Keratinocyte (primary cell): ENCODE data around the gene INTS14. TPM values are rescaled to one million over a fixed set of nuclear protein-coding genes. Genes with fewer than 3 reads are reported as not detected.
A peak's percentile ranks its signal among the peaks of the same experiment; 100 is the strongest.

Experiments
- DNase-seq: peaks from one replicate; pipeline ENCODE4 v3.0.0-alpha.2; 2011; ENCODE audit warnings: low read depth, missing footprints, low spot score
- FAIRE-seq: peaks from 2 replicates; lab custom pipeline; 2011; peaks lifted over from hg19 to GRCh38; lab: Jason Lieb, UNC
- H2AFZ ChIP-seq: 2 replicates; pipeline ENCODE4 v1.6.0; 2012; ENCODE audit warnings: low read length, control low read depth, inconsistent platforms; ENCODE audit not compliant: control insufficient read depth
- H3K27ac ChIP-seq: 2 replicates; pipeline ENCODE4 v1.5.1; 2011; ENCODE audit warnings: low read length; ENCODE audit not compliant: control insufficient read depth, insufficient read depth
- H3K27me3 ChIP-seq: 3 replicates; pipeline ENCODE4 v1.6.0; 2011; ENCODE audit warnings: low read length; ENCODE audit not compliant: control insufficient read depth, insufficient read depth; ENCODE audit errors: extremely low read depth
- H3K36me3 ChIP-seq, 2 experiments: 2 replicates in 1 of 2; 3 replicates in 1 of 2; pipeline ENCODE4 v1.5.1; 2011; ENCODE audit warnings: low read length in 2 of 2, mild to moderate bottlenecking in 1 of 2; ENCODE audit not compliant: control insufficient read depth in 2 of 2, insufficient read depth in 2 of 2; ENCODE audit errors: extremely low read depth in 1 of 2
- H3K4me1 ChIP-seq: 3 replicates; pipeline ENCODE4 v1.5.1; 2011; ENCODE audit warnings: low read length; ENCODE audit not compliant: control insufficient read depth, insufficient read depth; ENCODE audit errors: extremely low read depth
- H3K4me2 ChIP-seq: 3 replicates; pipeline ENCODE4 v1.6.0; 2011; ENCODE audit warnings: low read depth, low read length; ENCODE audit not compliant: control insufficient read depth, insufficient read depth; ENCODE audit errors: extremely low read depth
- H3K4me3 ChIP-seq, 3 experiments: fragments of 200-600 bp in 1 of 3; sonication (generic) in 1 of 3; 2 replicates in 2 of 3; 3 replicates in 1 of 3; pipeline ENCODE4 v1.5.1; 2011 to 2016; ENCODE audit warnings: low read length in 3 of 3, mild to moderate bottlenecking in 3 of 3, control low read depth in 2 of 3, inconsistent platforms in 1 of 3, low read depth in 1 of 3, mixed read lengths in 1 of 3, mixed run types in 1 of 3, moderate library complexity in 1 of 3; ENCODE audit not compliant: control insufficient read depth in 2 of 3, insufficient read depth in 2 of 3; ENCODE audit errors: extremely low read depth in 1 of 3
- H3K79me2 ChIP-seq: 2 replicates; pipeline ENCODE4 v1.6.0; 2012; ENCODE audit warnings: low read length; ENCODE audit not compliant: control insufficient read depth, insufficient read depth
- H3K9ac ChIP-seq: 3 replicates; pipeline ENCODE4 v1.6.0; 2011; ENCODE audit warnings: low read length; ENCODE audit not compliant: control insufficient read depth, insufficient read depth; ENCODE audit errors: extremely low read depth
- H3K9me1 ChIP-seq: 3 replicates; pipeline ENCODE4 v1.6.0; 2011; ENCODE audit warnings: low read length; ENCODE audit not compliant: control insufficient read depth, insufficient read depth; ENCODE audit errors: extremely low read depth
- H3K9me3 ChIP-seq: 2 replicates; pipeline ENCODE4 v1.5.1; 2012; ENCODE audit warnings: low read depth, low read length; ENCODE audit not compliant: control insufficient read depth
- H4K20me1 ChIP-seq: 3 replicates; pipeline ENCODE4 v1.6.0; 2011; ENCODE audit warnings: low read length; ENCODE audit not compliant: control insufficient read depth, insufficient read depth; ENCODE audit errors: extremely low read depth
- EZH2 ChIP-seq: IDR thresholded peaks from one replicate; pipeline ENCODE4 v1.6.1; 2012; ENCODE audit warnings: inconsistent platforms, mild to moderate bottlenecking, low read length, moderate library complexity
- dilution Hi-C: fragments of 300-500 bp; cut with MboI; formaldehyde crosslinking; loops from one replicate; pipeline ENCODE4 v1.7.0; 2020; ENCODE audit warnings: low sequenced_read_pairs; ENCODE audit not compliant: extremely low pct_ligation_motif_present
- polyA plus RNA-seq, 5 experiments: library from polyadenylated mRNA; depleted of rRNA in 3 of 5; stranded (reverse) in 3 of 5; stranded (forward) in 1 of 5; unstranded in 1 of 5; fragments of >200 nt; gene quantifications; 1 replicate in 1 of 5; 2 replicates in 3 of 5; 3 replicates in 1 of 5; pipeline versions ENCODE4 v1.2.1 to v1.2.3, GENCODE V29; 2011 to 2012; ENCODE audit warnings: missing spikeins in 2 of 5, low read depth in 1 of 5, low replicate concordance in 1 of 5
- TF ChIP-seq, protein P1 (sequence below), 3 experiments: IDR thresholded peaks in 1 of 3; conservative IDR thresholded peaks in 1 of 3; optimal IDR thresholded peaks in 1 of 3; 2 replicates in 2 of 3; 3 replicates in 1 of 3; pipeline versions ENCODE3 to v1.5.1; 2011; ENCODE audit warnings: low read length in 3 of 3, mild to moderate bottlenecking in 3 of 3, moderate library complexity in 2 of 3, control low read depth in 1 of 3, inconsistent platforms in 1 of 3; ENCODE audit not compliant: insufficient read depth in 2 of 3; ENCODE audit errors: extremely low read depth in 1 of 3

Gene INTS14
- polyA plus RNA-seq, 1 donor (not counting 4 experiments of a cell fraction or from before 2014, with no cell fraction given): 51.0 TPM

DNA sequence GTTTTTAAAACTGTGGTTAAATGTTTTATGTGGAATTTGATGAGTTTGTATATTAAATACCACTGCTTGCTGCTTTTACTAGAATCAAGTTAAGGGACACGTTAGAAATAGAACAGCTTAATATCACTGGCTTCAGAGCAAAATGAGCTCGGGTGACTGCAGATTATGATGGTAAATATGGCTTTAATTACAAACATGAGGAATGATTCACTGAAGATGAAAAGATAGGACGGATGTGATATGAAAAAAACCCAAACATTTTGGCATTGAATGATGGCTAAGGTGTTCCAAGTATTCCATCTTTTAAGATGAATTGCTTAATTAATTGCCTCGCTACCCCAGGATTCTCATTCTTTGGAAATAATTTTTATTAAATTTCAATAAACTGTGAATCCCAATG lies 44.5 kb upstream of the INTS14 start:
- H4K20me1 ChIP-seq: no peaks in the 10 kb centered on the region
- no peak overlapping the region for H3K9ac ChIP-seq
- no peaks in the 10 kb centered on the region for H3K9me3 ChIP-seq
- FAIRE-seq: no peak
- H3K27me3 ChIP-seq: no peaks in the 10 kb centered on the region
- peaks cover 4% of the 10 kb centered on the region in 2 experiments for H3K36me3 ChIP-seq
- dilution Hi-C loops: no loop called here
- peak overlapping the region; percentile 68 for H3K27ac ChIP-seq
- no peaks in the 10 kb centered on the region for H3K79me2 ChIP-seq
- DNase-seq: no peak
- H2AFZ ChIP-seq: no peak overlapping the region
- TF ChIP-seq EZH2: no peak
- TF ChIP-seq, protein P1, sequence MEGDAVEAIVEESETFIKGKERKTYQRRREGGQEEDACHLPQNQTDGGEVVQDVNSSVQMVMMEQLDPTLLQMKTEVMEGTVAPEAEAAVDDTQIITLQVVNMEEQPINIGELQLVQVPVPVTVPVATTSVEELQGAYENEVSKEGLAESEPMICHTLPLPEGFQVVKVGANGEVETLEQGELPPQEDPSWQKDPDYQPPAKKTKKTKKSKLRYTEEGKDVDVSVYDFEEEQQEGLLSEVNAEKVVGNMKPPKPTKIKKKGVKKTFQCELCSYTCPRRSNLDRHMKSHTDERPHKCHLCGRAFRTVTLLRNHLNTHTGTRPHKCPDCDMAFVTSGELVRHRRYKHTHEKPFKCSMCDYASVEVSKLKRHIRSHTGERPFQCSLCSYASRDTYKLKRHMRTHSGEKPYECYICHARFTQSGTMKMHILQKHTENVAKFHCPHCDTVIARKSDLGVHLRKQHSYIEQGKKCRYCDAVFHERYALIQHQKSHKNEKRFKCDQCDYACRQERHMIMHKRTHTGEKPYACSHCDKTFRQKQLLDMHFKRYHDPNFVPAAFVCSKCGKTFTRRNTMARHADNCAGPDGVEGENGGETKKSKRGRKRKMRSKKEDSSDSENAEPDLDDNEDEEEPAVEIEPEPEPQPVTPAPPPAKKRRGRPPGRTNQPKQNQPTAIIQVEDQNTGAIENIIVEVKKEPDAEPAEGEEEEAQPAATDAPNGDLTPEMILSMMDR (optimal IDR thresholded peaks at IDR 0.05 in 1 of 3, IDR thresholded peaks at IDR 0.05 in 1 of 3, conservative IDR thresholded peaks at IDR 0.05 in 1 of 3; ENCODE audit: extremely low read depth in 1 of 3, insufficient read depth in 2 of 3, low read length in 3 of 3): no peak
- H3K9me1 ChIP-seq: no peaks in the 10 kb centered on the region
- no peak overlapping the region for H3K4me3 ChIP-seq
- H3K4me2 ChIP-seq: peak overlapping the region; percentile 17
- peaks cover 35% of the 10 kb centered on the region for H3K4me1 ChIP-seq

DNA sequence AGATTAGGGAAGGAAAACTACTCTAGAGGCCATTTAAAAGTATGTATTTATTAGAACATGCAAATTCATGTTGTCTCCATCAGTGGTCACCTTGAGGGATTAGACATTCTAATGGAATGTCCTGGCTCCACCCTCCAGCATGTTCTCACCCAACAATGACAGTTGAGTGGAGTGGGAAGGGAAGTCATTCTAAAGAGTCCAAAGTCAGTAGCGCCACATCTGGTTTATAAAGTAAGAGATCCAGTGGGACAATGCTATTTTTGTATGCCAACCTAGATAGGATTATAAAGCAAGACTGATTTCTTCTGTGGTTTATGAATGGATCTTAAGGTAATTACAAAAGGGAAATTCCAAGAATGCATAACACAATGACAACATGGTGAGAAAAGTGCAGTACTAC lies 44.1 kb upstream of the INTS14 start:
- peak overlapping the region; percentile 17 for H3K4me2 ChIP-seq

More for the DNA sequence above, 44.1 kb upstream of the INTS14 start:
- no peak overlapping the region for H3K4me3 ChIP-seq
- no peaks in the 10 kb centered on the region for H3K27me3 ChIP-seq
- H4K20me1 ChIP-seq: no peaks in the 10 kb centered on the region
- FAIRE-seq (peak; percentile 49), DNase-seq (peak; percentile 48)
- H3K9me1 ChIP-seq: no peaks in the 10 kb centered on the region
- TF ChIP-seq, protein P1 (optimal IDR thresholded peaks at IDR 0.05 in 1 of 3, IDR thresholded peaks at IDR 0.05 in 1 of 3, conservative IDR thresholded peaks at IDR 0.05 in 1 of 3; ENCODE audit: extremely low read depth in 1 of 3, insufficient read depth in 2 of 3, low read length in 3 of 3): no peak
- no peak for TF ChIP-seq EZH2
- dilution Hi-C loops: no loop called here
- H3K4me1 ChIP-seq: peaks cover 35% of the 10 kb centered on the region
- peaks cover 4% of the 10 kb centered on the region in 2 experiments for H3K36me3 ChIP-seq
- H3K27ac ChIP-seq: peak overlapping the region; percentile 68
- H2AFZ ChIP-seq: no peak overlapping the region
- no peak overlapping the region for H3K9ac ChIP-seq
- H3K9me3 ChIP-seq: no peaks in the 10 kb centered on the region
- H3K79me2 ChIP-seq: no peaks in the 10 kb centered on the region
